Natural killer cell treated with Interleukin-12 subunit alpha and Interleukin-12 subunit beta and Interleukin-15 and Interleukin-18, amount 100 ng/mL, for 72 hours (primary cell): Measurements from ENCODE around the gene DMRT3. TPM values are rescaled to one million over a fixed set of nuclear protein-coding genes. Genes with fewer than 3 reads are reported as not detected.

ENCODE experiments used
- ATAC-seq, 2 donors: fragments of 150-1000 bp; cut with Tn5 transposase in 1 of 2; sonication (Bioruptor Pico), chemical (Tn5 transposase) in 1 of 2; 2 replicates each; pipeline ENCODE4 v1.10.0; 2021
- DNase-seq: peaks from one replicate; pipeline ENCODE4 v3.0.0; 2022; ENCODE audit warnings: low spot score
- H3K27ac Mint-ChIP-seq, 2 donors: 1 replicate in 1 of 2; 2 replicates in 1 of 2; pipeline ENCODE4 v1.8.0; 2022; ENCODE audit warnings: mixed read lengths in 2 of 2, mild to moderate bottlenecking in 1 of 2, moderate library complexity in 1 of 2
- H3K27me3 Mint-ChIP-seq, 2 donors: 1 replicate in 1 of 2; 2 replicates in 1 of 2; pipeline ENCODE4 v1.8.0; 2022; ENCODE audit warnings: mixed read lengths in 2 of 2
- H3K36me3 Mint-ChIP-seq: one replicate; pipeline ENCODE4 v1.8.0; 2022; ENCODE audit warnings: mixed read lengths
- H3K4me1 Mint-ChIP-seq, 2 donors: 1 replicate in 1 of 2; 2 replicates in 1 of 2; pipeline ENCODE4 v1.8.0; 2022; ENCODE audit warnings: low read depth in 2 of 2, mixed read lengths in 2 of 2, mild to moderate bottlenecking in 1 of 2
- H3K4me3 Mint-ChIP-seq: one replicate; pipeline ENCODE4 v1.8.0; 2022; ENCODE audit warnings: mixed read lengths
- H3K9me3 Mint-ChIP-seq: 2 replicates; pipeline ENCODE4 v1.8.0; 2022; ENCODE audit warnings: mixed read lengths
- total RNA-seq, 2 donors: library from RNA; stranded (reverse); gene quantifications; one replicate each; pipeline ENCODE4 v1.2.3, GENCODE V29; 2022

DMRT3 gene
- total RNA-seq, 2 donors from 2014 or later, result not detected

DNA sequence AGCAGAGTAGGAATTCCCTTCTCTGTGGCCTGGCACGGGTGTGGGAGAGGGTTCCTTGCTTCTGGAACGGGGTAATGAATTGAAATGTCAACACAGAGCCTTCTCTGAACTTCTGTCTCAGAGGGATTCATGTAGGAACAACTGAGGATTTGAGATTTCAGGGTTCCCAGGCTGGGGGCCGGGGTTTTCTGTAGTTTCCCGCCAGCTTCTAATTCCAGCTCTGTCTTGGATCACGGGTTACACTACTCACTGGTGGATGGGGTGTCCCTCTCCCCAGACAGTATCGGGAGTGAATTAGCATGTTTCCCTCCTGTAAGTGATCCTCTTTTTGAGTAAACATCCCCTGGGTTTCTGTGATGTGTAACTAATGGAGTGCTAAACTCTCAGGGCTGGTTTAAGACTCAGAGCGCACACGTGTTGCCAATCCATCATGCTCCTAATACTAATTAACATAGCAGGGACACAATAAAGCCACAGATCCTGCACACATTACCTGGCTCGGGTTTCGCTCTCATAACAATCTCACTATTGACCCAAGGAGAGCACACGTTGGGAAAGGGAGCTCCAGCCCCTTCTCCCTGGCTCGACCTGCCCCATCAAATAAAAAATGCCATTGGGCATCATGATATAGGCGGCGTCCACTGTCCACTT is 55.6 kb downstream of the DMRT3 start:
- no peak for DNase-seq
- Mint-ChIP-seq H3K4me1 (no peaks in the 10 kb centered on the region), H3K27me3 (peaks cover 19 to 30% of the 10 kb centered on the region in 2 donors), H3K27ac (no peak overlapping the region), H3K4me3 (no peak overlapping the region), H3K9me3 (no peaks in the 10 kb centered on the region), H3K36me3 (no peaks in the 10 kb centered on the region)
- ATAC-seq, result no peak

DNA sequence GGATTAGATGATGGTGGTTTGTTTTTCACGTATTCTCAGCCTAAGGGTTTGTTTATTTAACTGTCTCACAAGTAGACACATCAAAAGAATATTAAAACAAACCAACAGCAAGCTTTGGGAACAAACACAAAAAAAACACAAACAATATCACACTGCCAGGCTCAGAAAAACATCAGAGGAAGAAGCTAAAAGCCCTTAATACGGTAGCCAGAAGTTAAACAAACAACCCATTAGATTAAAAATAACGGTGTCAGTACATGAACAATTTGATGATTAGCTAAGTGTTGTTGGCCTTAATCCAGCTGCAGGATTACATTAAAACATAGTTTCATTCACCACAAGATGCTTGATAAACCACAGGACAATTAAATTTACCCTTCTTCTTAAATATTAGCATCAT is 57.8 kb downstream of the DMRT3 start:
- DNase-seq (no peak), ATAC-seq (no peak)
- Mint-ChIP-seq H3K4me3 (no peak overlapping the region), H3K27me3 (peaks cover 22 to 27% of the 10 kb centered on the region in 2 donors), H3K36me3 (no peaks in the 10 kb centered on the region), H3K27ac (no peak overlapping the region), H3K4me1 (no peaks in the 10 kb centered on the region), H3K9me3 (no peaks in the 10 kb centered on the region)

DNA sequence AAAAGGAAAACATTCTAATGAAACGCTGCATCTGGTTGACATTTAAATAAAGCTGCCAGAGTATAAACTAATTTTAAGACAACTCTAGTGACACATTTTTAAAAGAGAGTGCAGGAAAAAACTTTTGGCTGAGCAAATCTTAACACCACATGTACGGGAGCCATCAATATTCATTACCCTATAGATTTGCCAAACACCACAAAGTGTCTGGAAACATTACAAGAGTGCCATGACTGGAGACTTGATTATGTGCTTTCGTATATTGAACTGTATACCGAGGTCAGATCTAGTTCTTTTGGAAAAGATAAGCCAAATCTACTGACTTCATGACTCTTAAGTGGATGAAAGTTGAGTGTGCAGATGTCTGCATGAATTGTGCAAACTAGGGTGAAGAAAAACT is 63.1 kb downstream of the DMRT3 start:
- H3K4me3 Mint-ChIP-seq, result no peak overlapping the region
- H3K9me3 Mint-ChIP-seq, result no peaks in the 10 kb centered on the region
- H3K36me3 Mint-ChIP-seq, result no peaks in the 10 kb centered on the region
- no peak overlapping the region for H3K27ac Mint-ChIP-seq
- peaks cover 0 to 3% of the 10 kb centered on the region in 2 donors for H3K4me1 Mint-ChIP-seq
- ATAC-seq (no peak), DNase-seq (no peak)
- H3K27me3 Mint-ChIP-seq, result peaks cover 40 to 48% of the 10 kb centered on the region in 2 donors

Other genes starting within 250 kb of the DMRT3 start
- gene DMRT1, start 135.0 kb upstream of the DMRT3 start, total RNA-seq, result not detected
- gene DMRT2, start 73.7 kb downstream of the DMRT3 start, total RNA-seq, result not detected